NCI-H526 treated with DMSO at 0.1 percent for 48 hours (cell line): ENCODE data around the gene CRNKL1.
A peak's percentile ranks its signal among the peaks of the same experiment; 100 is the strongest.
"Not testable (repeated sequence)": the region's sequence is repeated elsewhere in the genome, so short reads cannot be mapped to it uniquely, and the experiment has no call there.

Source experiments
- DNase-seq: peaks from one replicate; lab custom pipeline; 2025; lab: John Stamatoyannopoulos, UW

CRNKL1 gene

GRCh38 chr20:20010639-20011500 lies 41.4 kb downstream of the CRNKL1 start:
- no peak for DNase-seq

GRCh38 chr20:20009784-20010253 lies 42.4 kb downstream of the CRNKL1 start:
- no peak for DNase-seq

GRCh38 chr20:20005342-20005741 lies 46.9 kb downstream of the CRNKL1 start:
- no peak for DNase-seq

GRCh38 chr20:20003955-20004322 lies 48.3 kb downstream of the CRNKL1 start:
- DNase-seq: not testable (repeated sequence)

GRCh38 chr20:20003031-20003954 lies 49.0 kb downstream of the CRNKL1 start:
- no peak for DNase-seq

GRCh38 chr20:20002101-20002998 lies 49.9 kb downstream of the CRNKL1 start:
- no peak for DNase-seq

- no peak for DNase-seq
Observed at GRCh38 chr20:20000211-20000968, 51.9 kb downstream of the CRNKL1 start.

GRCh38 chr20:19998990-19999705 lies 53.1 kb downstream of the CRNKL1 start:
- no peak for DNase-seq

GRCh38 chr20:19996917-19997316 lies 55.3 kb downstream of the CRNKL1 start:
- no peak for DNase-seq

- no peak for DNase-seq
Observed at GRCh38 chr20:19996222-19996621, 56.0 kb downstream of the CRNKL1 start.

GRCh38 chr20:19995220-19995863 lies 56.9 kb downstream of the CRNKL1 start:
- peak; percentile 18 for DNase-seq

GRCh38 chr20:19993958-19994669 lies 58.2 kb downstream of the CRNKL1 start:
- no peak for DNase-seq

GRCh38 chr20:19992996-19993908 lies 59.0 kb downstream of the CRNKL1 start:
- no peak for DNase-seq

GRCh38 chr20:19991854-19992253 lies 60.4 kb downstream of the CRNKL1 start:
- no peak for DNase-seq

GRCh38 chr20:19991308-19991707 lies 61.0 kb downstream of the CRNKL1 start:
- DNase-seq: no peak

GRCh38 chr20:19990850-19991249 lies 61.4 kb downstream of the CRNKL1 start:
- DNase-seq: no peak

GRCh38 chr20:19987046-19987445 lies 65.2 kb downstream of the CRNKL1 start:
- no peak for DNase-seq

- DNase-seq: no peak
Observed at GRCh38 chr20:19986419-19986818, 65.8 kb downstream of the CRNKL1 start.
